ENCODE measurements around the gene PLEKHA8.

Gene PLEKHA8

GRCh38 chr7:30148426-30148825 lies 120.2 kb downstream of the PLEKHA8 start:
- no peak for DNase-seq

GRCh38 chr7:30148951-30149459 lies 120.8 kb downstream of the PLEKHA8 start:
- no peak for DNase-seq

GRCh38 chr7:30149640-30150272 lies 121.5 kb downstream of the PLEKHA8 start:
- no peak for DNase-seq

GRCh38 chr7:30150711-30151110 lies 122.5 kb downstream of the PLEKHA8 start:
- no peak for DNase-seq

GRCh38 chr7:30154111-30154587 lies 125.9 kb downstream of the PLEKHA8 start:
- no peak for DNase-seq

GRCh38 chr7:30155481-30155880 lies 127.3 kb downstream of the PLEKHA8 start:
- DNase-seq, result no peak

GRCh38 chr7:30157204-30157603 lies 129.0 kb downstream of the PLEKHA8 start:
- DNase-seq, result no peak

- no peak for DNase-seq
Measured at GRCh38 chr7:30159163-30159562, 131.0 kb downstream of the PLEKHA8 start.

- DNase-seq, result no peak
Measured at GRCh38 chr7:30159698-30160143, 131.5 kb downstream of the PLEKHA8 start.

- DNase-seq, result no peak
Measured at GRCh38 chr7:30160329-30160728, 132.1 kb downstream of the PLEKHA8 start.

- DNase-seq, result no peak
Measured at GRCh38 chr7:30162133-30162532, 133.9 kb downstream of the PLEKHA8 start.

- DNase-seq, result no peak
Measured at GRCh38 chr7:30162622-30163124, 134.5 kb downstream of the PLEKHA8 start.

- DNase-seq, result no peak
Measured at GRCh38 chr7:30163231-30163894, 135.2 kb downstream of the PLEKHA8 start.

GRCh38 chr7:30164567-30164966 lies 136.4 kb downstream of the PLEKHA8 start:
- no peak for DNase-seq

GRCh38 chr7:30165590-30165989 lies 137.4 kb downstream of the PLEKHA8 start:
- DNase-seq, result no peak

- no peak for DNase-seq
Measured at GRCh38 chr7:30166155-30166840, 138.1 kb downstream of the PLEKHA8 start.

GRCh38 chr7:30166841-30167235 lies 138.6 kb downstream of the PLEKHA8 start:
- DNase-seq, result no peak

GRCh38 chr7:30167901-30168300 lies 139.7 kb downstream of the PLEKHA8 start:
- DNase-seq, result no peak

- no peak for DNase-seq
Measured at GRCh38 chr7:30168835-30169573, 140.8 kb downstream of the PLEKHA8 start.

- no peak for DNase-seq
Measured at GRCh38 chr7:30169579-30169978, 141.4 kb downstream of the PLEKHA8 start.

GRCh38 chr7:30170476-30171205 lies 142.4 kb downstream of the PLEKHA8 start:
- no peak for DNase-seq
